ENCODE measurements around the gene CTNND2.

DNA sequence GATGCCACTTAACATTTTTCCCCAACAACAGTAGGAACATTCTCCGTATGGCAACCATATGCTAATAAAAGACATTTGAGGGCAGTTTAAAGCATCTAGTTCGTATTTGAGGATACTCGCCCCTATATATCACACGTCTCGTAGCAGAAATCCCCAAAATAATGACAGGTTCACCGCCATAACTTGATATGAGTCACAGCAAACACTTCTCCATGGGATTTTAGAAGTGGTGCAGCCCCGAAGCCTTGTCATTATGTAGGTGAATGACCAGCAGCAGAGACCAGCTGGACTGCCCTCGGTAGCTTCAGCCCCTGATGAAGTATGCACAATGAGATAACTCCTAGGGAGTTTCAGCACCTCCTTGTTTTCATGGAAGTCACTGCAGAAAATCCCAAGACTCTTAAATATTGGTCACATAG, 2.0 kb downstream of the CTNND2 start:
- no peak for TF ChIP-seq CTCF (IDR thresholded peaks at IDR 0.05; ENCODE audit: borderline replicate concordance, extremely low read depth, low read length, poor library complexity, severe bottlenecking)
- TF ChIP-seq EZH2 (IDR thresholded peaks at IDR 0.05; ENCODE audit: borderline replicate concordance, low read depth, low read length, severe bottlenecking), result no peak

Data from DND-41 (cell line).